Measurements from ENCODE around the gene UBR7.
"Not testable (repeated sequence)": the region's sequence is repeated elsewhere in the genome, so short reads cannot be mapped to it uniquely, and the experiment has no call there.

The UBR7 gene

GRCh38 chr14:93206793-93207467 lies at the start of gene UBR7, which contains the start of gene GON7:
UBR7 (plus strand) TSS chr14:93207256; CDS start chr14:93207292, 36 bp downstream.
GON7 (minus strand) TSS chr14:93207065; CDS start chr14:93207037, 28 bp downstream.
- H3K4me3 ChIP-seq (ENCODE audit: low read depth, low read length) = peak within 1 kb of the TSS; percentile 93
- peak; percentile 89 for DNase-seq (ENCODE audit: low read depth)

- DNase-seq (ENCODE audit: low read depth) = not testable (repeated sequence)
Measured at GRCh38 chr14:93158349-93158748, 48.7 kb upstream of the UBR7 start.

GRCh38 chr14:93159625-93160352 lies 47.3 kb upstream of the UBR7 start:
- not testable (repeated sequence) for DNase-seq (ENCODE audit: low read depth); H3K4me3 ChIP-seq (ENCODE audit: low read depth, low read length)

More at GRCh38 chr14:93158349-93158748, 48.7 kb upstream of the UBR7 start:
- H3K4me3 ChIP-seq (ENCODE audit: low read depth, low read length) = not testable (repeated sequence)

GRCh38 chr14:93160353-93160801 lies 46.7 kb upstream of the UBR7 start:
- no peak overlapping the region for H3K4me3 ChIP-seq (ENCODE audit: low read depth, low read length)
- no peak for DNase-seq (ENCODE audit: low read depth)

GRCh38 chr14:93161411-93161940 lies 45.6 kb upstream of the UBR7 start:
- no peak overlapping the region for H3K4me3 ChIP-seq (ENCODE audit: low read depth, low read length)
- no peak for DNase-seq (ENCODE audit: low read depth)

- H3K4me3 ChIP-seq (ENCODE audit: low read depth, low read length) = no peak overlapping the region
- no peak for DNase-seq (ENCODE audit: low read depth)
Measured at GRCh38 chr14:93163564-93163963, 43.5 kb upstream of the UBR7 start.

- not testable (repeated sequence) for DNase-seq (ENCODE audit: low read depth); H3K4me3 ChIP-seq (ENCODE audit: low read depth, low read length)
Measured at GRCh38 chr14:93165271-93166265, 41.5 kb upstream of the UBR7 start.

GRCh38 chr14:93168610-93169009 lies 38.4 kb upstream of the UBR7 start:
- DNase-seq (ENCODE audit: low read depth); H3K4me3 ChIP-seq (ENCODE audit: low read depth, low read length): not testable (repeated sequence)

- H3K4me3 ChIP-seq (ENCODE audit: low read depth, low read length); DNase-seq (ENCODE audit: low read depth): not testable (repeated sequence)
Measured at GRCh38 chr14:93169619-93170018, 37.4 kb upstream of the UBR7 start.

GRCh38 chr14:93170141-93170540 lies 36.9 kb upstream of the UBR7 start:
- H3K4me3 ChIP-seq (ENCODE audit: low read depth, low read length); DNase-seq (ENCODE audit: low read depth): not testable (repeated sequence)

GRCh38 chr14:93171376-93171775 lies 35.7 kb upstream of the UBR7 start:
- no peak for DNase-seq (ENCODE audit: low read depth)
- no peak overlapping the region for H3K4me3 ChIP-seq (ENCODE audit: low read depth, low read length)

GRCh38 chr14:93173943-93174395 lies 33.1 kb upstream of the UBR7 start:
- DNase-seq (ENCODE audit: low read depth) = no peak
- no peak overlapping the region for H3K4me3 ChIP-seq (ENCODE audit: low read depth, low read length)

GRCh38 chr14:93174731-93175130 lies 32.3 kb upstream of the UBR7 start:
- not testable (repeated sequence) for DNase-seq (ENCODE audit: low read depth); H3K4me3 ChIP-seq (ENCODE audit: low read depth, low read length)

GRCh38 chr14:93175492-93175891 lies 31.6 kb upstream of the UBR7 start:
- DNase-seq (ENCODE audit: low read depth) = no peak
- no peak overlapping the region for H3K4me3 ChIP-seq (ENCODE audit: low read depth, low read length)

- peak overlapping the region; percentile 93 for H3K4me3 ChIP-seq (ENCODE audit: low read depth, low read length)
- DNase-seq (ENCODE audit: low read depth) = no peak
Measured at GRCh38 chr14:93183596-93184317, 23.3 kb upstream of the UBR7 start.

GRCh38 chr14:93184391-93185348 lies 22.4 kb upstream of the UBR7 start, which contains the start of the genes LYSET and MOAP1:
LYSET (plus strand) TSS chr14:93185317; CDS start chr14:93185406, 89 bp downstream.
MOAP1 (minus strand) TSS chr14:93184897; CDS start chr14:93184242, 655 bp downstream.
- H3K4me3 ChIP-seq (ENCODE audit: low read depth, low read length) = peak within 1 kb of the TSS; percentile 93
- peak; percentile 33 for DNase-seq (ENCODE audit: low read depth)

- no peak for DNase-seq (ENCODE audit: low read depth)
- peak overlapping the region; percentile 93 for H3K4me3 ChIP-seq (ENCODE audit: low read depth, low read length)
Measured at GRCh38 chr14:93185349-93185720, 21.7 kb upstream of the UBR7 start.

Measured in skeletal muscle cell (primary cell).